HEK293T (cell line): ENCODE data around the gene POLR1A.

ENCODE experiments used
- ARNT ChIP-seq: fragments of 450-650 bp; IDR thresholded peaks from 2 replicates; pipeline ENCODE4 v1.6.1; 2017; ENCODE audit warnings: mild to moderate bottlenecking
- BHLHE40 ChIP-seq: fragments of 450-650 bp; IDR thresholded peaks from 2 replicates; pipeline ENCODE4 v1.6.1; 2016; ENCODE audit warnings: mild to moderate bottlenecking, moderate library complexity, borderline replicate concordance
- ELF4 ChIP-seq: fragments of 450-650 bp; IDR thresholded peaks from 2 replicates; pipeline ENCODE4 v1.6.1; 2017; ENCODE audit warnings: antibody characterized with exemption
- FOXM1 ChIP-seq: fragments of 450-650 bp; IDR thresholded peaks from 2 replicates; pipeline ENCODE4 v1.6.1; 2017; ENCODE audit warnings: mild to moderate bottlenecking, borderline replicate concordance
- NFRKB ChIP-seq: fragments of 450-650 bp; IDR thresholded peaks from 2 replicates; pipeline ENCODE4 v1.6.1; 2016; ENCODE audit warnings: mild to moderate bottlenecking, moderate library complexity
- SUZ12 ChIP-seq: fragments of 450-650 bp; IDR thresholded peaks from 2 replicates; pipeline ENCODE4 v1.6.1; 2016; ENCODE audit warnings: mild to moderate bottlenecking
- ZNF384 ChIP-seq: fragments of 450-650 bp; IDR thresholded peaks from 2 replicates; pipeline ENCODE4 v1.6.1; 2016

- TF ChIP-seq ZNF384 (no peak), NFRKB (no peak), FOXM1 (no peak), BHLHE40 (no peak), SUZ12 (no peak), ELF4 (no peak), ARNT (no peak)
Observed at GRCh38 chr2:85999061-85999831, 106.4 kb downstream of the POLR1A start.
